Esophagus muscularis mucosa (tissue), 4 donors: ENCODE measurements around the gene GPC5.

Source experiments
- CTCF ChIP-seq, 3 experiments: fragments of 200-600 bp in 2 of 3; fragments of 450-650 bp in 1 of 3; sonication (generic) in 2 of 3; IDR thresholded peaks; one replicate each; pipeline ENCODE4 v1.5.1; 2017 to 2019; ENCODE audit warnings: antibody characterized with exemption in 3 of 3, mild to moderate bottlenecking in 2 of 3, moderate library complexity in 1 of 3
- EP300 ChIP-seq: sonication (generic); formaldehyde crosslinking; IDR thresholded peaks from one replicate; pipeline ENCODE4 v1.6.1; 2017; ENCODE audit warnings: antibody characterized with exemption
- POLR2A ChIP-seq: fragments of 450-650 bp; IDR thresholded peaks from one replicate; pipeline ENCODE4 v1.6.1; 2017; ENCODE audit warnings: antibody characterized with exemption, moderate library complexity, mild to moderate bottlenecking, low read depth
- POLR2AphosphoS5 ChIP-seq, 2 donors: sonication (generic); formaldehyde crosslinking; IDR thresholded peaks; one replicate each; pipeline ENCODE4 v1.6.1; 2017; ENCODE audit warnings: antibody characterized with exemption in 2 of 2

GRCh38 chr13:91520952-91521351 is 122.5 kb downstream of the GPC5 start:
- TF ChIP-seq CTCF (IDR thresholded peaks at IDR 0.05) (no peak), EP300 (no peak), POLR2AphosphoS5 (IDR thresholded peaks at IDR 0.05) (no peak), POLR2A (no peak)
